Activated CD8-positive, alpha-beta T cell treated with anti-CD3 and anti-CD28 coated beads for 36 hours (primary cell): Measurements from ENCODE around the gene ATL1. TPM values are rescaled to one million over a fixed set of nuclear protein-coding genes. Genes with fewer than 3 reads are reported as not detected.
A peak's percentile ranks its signal among the peaks of the same experiment; 100 is the strongest.

ENCODE experiments used
- ATAC-seq: fragments of 200-7000 bp; cut with Tn5 transposase; one replicate; pipeline ENCODE4 v1.10.0; 2021; ENCODE audit warnings: mild to moderate bottlenecking, moderate library complexity
- CTCF ChIA-PET: fragments of 350-600 bp; sonication (Branson Sonifier 250); formaldehyde crosslinking; loops from one replicate; lab custom pipeline; 2021; ENCODE audit warnings: antibody characterized with exemption; lab: Charles Lee
- POLR2A ChIA-PET: fragments of 350-600 bp; sonication (Branson Sonifier 250); formaldehyde crosslinking; loops from one replicate; lab custom pipeline; 2021; ENCODE audit warnings: antibody characterized with exemption; lab: Charles Lee
- DNase-seq: peaks from one replicate; pipeline ENCODE4 v3.0.0-alpha.2; 2020
- H3K27ac Mint-ChIP-seq: one replicate; pipeline ENCODE4 v1.8.0; 2021; ENCODE audit warnings: mild to moderate bottlenecking, mixed read lengths
- H3K27me3 Mint-ChIP-seq: one replicate; pipeline ENCODE4 v1.8.0; 2021; ENCODE audit warnings: mixed read lengths
- H3K36me3 Mint-ChIP-seq: one replicate; pipeline ENCODE4 v1.8.0; 2021; ENCODE audit warnings: low read depth, mixed read lengths
- H3K4me1 Mint-ChIP-seq: one replicate; pipeline ENCODE4 v1.8.0; 2021; ENCODE audit warnings: low read depth, mixed read lengths
- H3K4me3 Mint-ChIP-seq: one replicate; pipeline ENCODE4 v1.8.0; 2021; ENCODE audit warnings: mild to moderate bottlenecking, moderate library complexity, mixed read lengths
- H3K9me3 Mint-ChIP-seq: one replicate; pipeline ENCODE4 v1.8.0; 2021; ENCODE audit warnings: mixed read lengths
- intact Hi-C: fragments of 100-400 bp; cut with micrococcal nuclease; formaldehyde crosslinking; loops from one replicate; pipeline ENCODE4 v1.10.0; 2022
- total RNA-seq, 2 experiments: library from RNA; stranded (reverse); gene quantifications; one replicate each; pipeline ENCODE4 v1.2.3, GENCODE V29; 2021
- TF ChIP-seq, protein P1 (sequence below): fragments of 200-600 bp; IDR thresholded peaks from one replicate; pipeline ENCODE4 v1.8.0; 2022; ENCODE audit warnings: antibody characterized with exemption, mild to moderate bottlenecking

The ATL1 gene
- total RNA-seq, 2 experiments from 2014 or later, result 0.81 to 1.1 TPM

DNA sequence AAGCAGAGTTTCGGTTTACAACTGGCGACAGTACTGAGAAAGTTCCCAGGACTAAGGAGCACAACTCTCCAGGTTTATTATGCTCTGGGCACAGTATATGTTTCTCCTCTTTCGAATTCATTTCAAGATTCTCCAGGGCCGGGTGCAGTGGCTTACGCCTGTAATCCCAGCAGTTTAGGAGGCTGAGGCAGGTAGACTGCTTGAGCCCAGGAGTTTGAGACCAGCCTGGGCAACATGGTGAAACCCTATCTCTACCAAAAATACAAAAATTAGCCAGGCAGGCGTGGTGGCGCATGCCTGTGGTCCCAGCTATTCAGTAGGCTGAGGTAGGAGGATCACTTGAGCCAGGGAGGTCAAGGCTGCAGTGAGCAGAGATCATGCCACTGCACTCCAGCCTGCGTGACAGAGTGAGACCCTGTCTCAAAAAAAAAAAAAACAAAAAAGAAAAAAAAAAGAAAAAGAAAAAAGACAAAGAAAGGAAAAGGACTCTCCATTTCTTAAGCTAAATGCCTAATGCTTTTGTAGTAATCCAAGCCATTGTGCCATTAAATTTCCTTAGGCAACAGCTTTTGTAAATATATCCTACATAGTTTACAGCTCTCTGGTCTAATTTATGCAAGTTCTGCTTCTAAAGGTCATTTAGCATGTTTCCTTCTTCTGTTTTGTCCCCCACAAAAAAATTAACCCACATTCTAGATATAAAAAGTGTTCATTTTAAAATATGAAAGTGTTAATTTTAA lies 34.8 kb downstream of the ATL1 start:
- TF ChIP-seq, protein P1, sequence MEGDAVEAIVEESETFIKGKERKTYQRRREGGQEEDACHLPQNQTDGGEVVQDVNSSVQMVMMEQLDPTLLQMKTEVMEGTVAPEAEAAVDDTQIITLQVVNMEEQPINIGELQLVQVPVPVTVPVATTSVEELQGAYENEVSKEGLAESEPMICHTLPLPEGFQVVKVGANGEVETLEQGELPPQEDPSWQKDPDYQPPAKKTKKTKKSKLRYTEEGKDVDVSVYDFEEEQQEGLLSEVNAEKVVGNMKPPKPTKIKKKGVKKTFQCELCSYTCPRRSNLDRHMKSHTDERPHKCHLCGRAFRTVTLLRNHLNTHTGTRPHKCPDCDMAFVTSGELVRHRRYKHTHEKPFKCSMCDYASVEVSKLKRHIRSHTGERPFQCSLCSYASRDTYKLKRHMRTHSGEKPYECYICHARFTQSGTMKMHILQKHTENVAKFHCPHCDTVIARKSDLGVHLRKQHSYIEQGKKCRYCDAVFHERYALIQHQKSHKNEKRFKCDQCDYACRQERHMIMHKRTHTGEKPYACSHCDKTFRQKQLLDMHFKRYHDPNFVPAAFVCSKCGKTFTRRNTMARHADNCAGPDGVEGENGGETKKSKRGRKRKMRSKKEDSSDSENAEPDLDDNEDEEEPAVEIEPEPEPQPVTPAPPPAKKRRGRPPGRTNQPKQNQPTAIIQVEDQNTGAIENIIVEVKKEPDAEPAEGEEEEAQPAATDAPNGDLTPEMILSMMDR, result no peak
- Mint-ChIP-seq H3K9me3 (no peaks in the 10 kb centered on the region), H3K27me3 (no peaks in the 10 kb centered on the region), H3K36me3 (no peaks in the 10 kb centered on the region), H3K4me1 (no peaks in the 10 kb centered on the region), H3K4me3 (no peak overlapping the region), H3K27ac (no peak overlapping the region)
- ChIA-PET CTCF (no interaction called here), POLR2A (no interaction called here)
- ATAC-seq (no peak), DNase-seq (no peak)
- intact Hi-C loops, result loop anchor here (10.0 kb wide), 1 partner anchor 270 kb away; no protein-coding TSS in a partner anchor

DNA sequence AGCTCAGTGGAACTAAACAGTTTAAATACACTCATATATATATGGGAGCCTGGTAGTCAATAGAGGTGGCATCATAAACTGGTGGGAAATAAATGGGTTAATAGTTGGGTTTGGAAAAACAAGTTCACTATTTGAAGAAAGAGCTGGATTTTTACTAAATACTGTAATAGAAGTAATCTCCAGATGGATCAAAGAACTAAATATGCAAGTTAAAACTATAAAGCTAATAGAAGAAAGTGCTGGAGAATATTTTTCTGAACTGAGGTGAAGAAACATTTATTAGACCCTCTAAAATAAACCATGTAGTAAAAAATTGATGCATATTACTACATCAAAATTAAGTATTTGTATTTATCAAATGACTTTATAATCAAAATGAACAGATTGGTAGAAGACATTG lies 38.8 kb downstream of the ATL1 start:
- ATAC-seq, result no peak
- H3K27ac Mint-ChIP-seq, result no peak overlapping the region
- H3K4me1 Mint-ChIP-seq, result no peaks in the 10 kb centered on the region
- no peak overlapping the region for H3K4me3 Mint-ChIP-seq
- TF ChIP-seq, protein P1, result no peak
- no peaks in the 10 kb centered on the region for H3K36me3 Mint-ChIP-seq
- ChIA-PET CTCF (interaction anchor here (0.7 to 2.8 kb wide), 6 partner anchors 175 to 356 kb away, joined by 3 to 10 read pairs (median 4); no protein-coding TSS in a partner anchor), POLR2A (no interaction called here)
- no peak for DNase-seq
- no peaks in the 10 kb centered on the region for H3K27me3 Mint-ChIP-seq
- intact Hi-C loops, result loop anchor here (10.0 kb wide), 1 partner anchor 266 kb away; no protein-coding TSS in a partner anchor
- H3K9me3 Mint-ChIP-seq, result no peaks in the 10 kb centered on the region

DNA sequence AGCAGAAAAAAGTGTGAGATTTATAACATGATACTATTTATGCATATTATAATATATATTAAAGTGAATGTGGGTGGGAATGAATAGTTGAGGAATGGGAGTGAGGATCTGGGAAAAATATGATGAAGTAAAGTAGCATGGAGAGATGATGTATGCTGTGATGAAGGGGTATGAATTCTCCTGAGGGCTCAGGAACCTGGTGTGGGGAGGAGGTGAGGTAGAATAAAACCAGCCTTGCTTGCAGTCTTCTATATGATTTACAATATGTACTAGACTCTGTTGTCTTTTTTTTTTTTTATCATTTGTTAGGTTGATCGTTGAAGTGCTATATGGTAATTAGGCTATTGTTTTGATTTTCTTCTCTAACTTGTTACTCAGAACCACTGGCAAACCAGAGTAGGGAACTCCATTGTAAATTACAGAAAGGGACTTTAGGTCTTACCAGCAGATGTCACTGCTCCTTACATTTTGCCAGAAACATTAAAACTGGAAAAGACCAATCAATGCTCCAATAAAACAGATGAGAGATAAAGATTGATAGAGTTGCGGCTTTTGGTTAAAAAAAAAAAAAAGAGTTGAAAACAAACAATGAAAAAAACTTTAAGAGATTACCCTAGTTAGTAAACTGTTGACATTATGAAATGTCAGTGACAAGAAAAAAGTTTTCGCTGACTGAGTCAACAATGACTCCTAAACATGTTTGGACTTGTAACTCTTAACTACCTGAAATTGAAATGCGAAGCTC lies 39.9 kb downstream of the ATL1 start:
- peak; percentile 39 for ATAC-seq
- no peak for DNase-seq
- Mint-ChIP-seq H3K4me3 (no peak overlapping the region), H3K27me3 (no peaks in the 10 kb centered on the region), H3K36me3 (no peaks in the 10 kb centered on the region), H3K27ac (no peak overlapping the region), H3K9me3 (no peaks in the 10 kb centered on the region), H3K4me1 (no peaks in the 10 kb centered on the region)
- TF ChIP-seq, protein P1, result peak; percentile 45
- POLR2A ChIA-PET, result no interaction called here
- intact Hi-C loops, result loop anchor here (5.0 to 10.0 kb wide), 2 partner anchors 172 to 265 kb away; no protein-coding TSS in a partner anchor
- CTCF ChIA-PET, result interaction anchor here (0.7 to 2.8 kb wide), 9 partner anchors 20 to 262 kb away, joined by 3 to 18 read pairs (median 10); no protein-coding TSS in a partner anchor

DNA sequence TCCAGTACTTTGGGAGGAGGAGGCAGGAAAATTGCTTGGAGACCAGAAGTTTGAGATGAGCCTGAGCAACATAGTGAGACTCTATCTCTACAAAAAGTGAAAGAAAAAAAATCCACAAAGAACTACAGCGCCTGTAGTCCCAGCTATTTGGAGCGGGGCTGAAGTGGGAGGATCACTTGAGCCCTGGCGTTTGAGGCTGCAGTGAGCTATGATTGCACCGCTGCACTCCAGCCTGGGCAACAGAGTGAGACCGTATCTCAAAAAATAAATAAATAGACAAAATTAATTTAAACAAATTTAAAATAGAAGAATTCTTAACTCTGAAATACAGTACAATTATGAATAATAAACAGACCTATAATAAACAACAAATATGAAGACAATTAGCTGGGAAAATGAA lies 40.9 kb downstream of the ATL1 start:
- TF ChIP-seq, protein P1, result no peak
- Mint-ChIP-seq H3K9me3 (no peaks in the 10 kb centered on the region), H3K4me1 (no peaks in the 10 kb centered on the region), H3K4me3 (no peak overlapping the region), H3K27ac (no peak overlapping the region), H3K36me3 (no peaks in the 10 kb centered on the region), H3K27me3 (no peaks in the 10 kb centered on the region)
- ATAC-seq (no peak), DNase-seq (no peak)
- intact Hi-C loops, result loop anchor here (5.0 kb wide), 1 partner anchor 171 kb away; no protein-coding TSS in a partner anchor
- ChIA-PET POLR2A (interaction anchor here (1.2 kb wide), 1 partner anchor 69 kb away, joined by 3 read pairs; the partner anchor contains the start of gene MAP4K5), CTCF (interaction anchor here (0.7 to 2.4 kb wide), 13 partner anchors 11 to 261 kb away, joined by 3 to 18 read pairs (median 4); no protein-coding TSS in a partner anchor)
